HG02610 (cell line): ENCODE results near the gene EGFLAM.

ENCODE experiments used
- ATAC-seq: cut with Tn5 transposase; IDR thresholded peaks from one replicate; pipeline ENCODE4 v1.9.1; 2021; ENCODE audit warnings: mild to moderate bottlenecking, moderate library complexity; ENCODE audit not compliant: unreplicated experiment

EGFLAM gene

GRCh38 chr5:38445374-38446028 is 187.1 kb downstream of the EGFLAM start:
- ATAC-seq = no peak

GRCh38 chr5:38446029-38446522 is 187.7 kb downstream of the EGFLAM start:
- ATAC-seq = no peak

DNA sequence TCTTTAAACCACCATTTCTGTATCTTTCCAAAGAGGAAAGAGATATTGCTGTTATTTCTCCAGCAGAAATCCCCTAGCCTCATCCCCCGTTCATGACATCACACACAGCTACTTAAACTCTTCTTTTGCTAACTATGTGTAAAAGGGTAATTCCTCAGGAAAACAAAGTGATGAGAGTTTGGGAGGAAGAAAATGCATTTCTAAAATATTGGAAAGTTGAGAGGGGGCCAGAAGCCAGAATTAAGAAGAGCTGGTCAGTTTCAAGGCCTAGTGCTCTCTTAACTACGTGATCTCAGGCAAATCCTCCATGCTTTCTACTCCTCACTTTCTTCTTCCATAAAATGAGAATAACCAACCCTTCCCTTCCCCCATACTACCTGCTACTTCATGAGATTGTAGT is 188.7 kb downstream of the EGFLAM start:
- ATAC-seq = no peak

DNA sequence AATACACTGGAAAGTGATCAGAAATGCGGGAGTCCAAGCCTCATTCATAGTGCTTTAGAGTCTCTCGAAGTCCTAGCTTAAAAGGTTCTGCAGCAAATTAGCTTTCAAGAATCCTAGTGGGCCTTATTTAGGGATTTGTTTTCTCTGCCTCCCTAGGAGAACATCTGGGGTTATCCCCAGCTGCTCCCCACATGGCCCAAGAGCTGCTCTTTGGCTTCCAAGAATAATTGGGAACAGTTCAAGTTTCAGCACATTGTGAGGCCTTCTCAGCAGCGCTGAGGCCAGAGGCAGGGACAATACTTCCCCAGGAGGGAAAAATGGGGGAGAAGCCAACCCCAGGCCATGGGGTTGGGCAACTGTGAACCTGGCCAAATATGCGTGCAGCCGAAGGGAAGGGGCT is 189.4 kb downstream of the EGFLAM start:
- no peak for ATAC-seq

DNA sequence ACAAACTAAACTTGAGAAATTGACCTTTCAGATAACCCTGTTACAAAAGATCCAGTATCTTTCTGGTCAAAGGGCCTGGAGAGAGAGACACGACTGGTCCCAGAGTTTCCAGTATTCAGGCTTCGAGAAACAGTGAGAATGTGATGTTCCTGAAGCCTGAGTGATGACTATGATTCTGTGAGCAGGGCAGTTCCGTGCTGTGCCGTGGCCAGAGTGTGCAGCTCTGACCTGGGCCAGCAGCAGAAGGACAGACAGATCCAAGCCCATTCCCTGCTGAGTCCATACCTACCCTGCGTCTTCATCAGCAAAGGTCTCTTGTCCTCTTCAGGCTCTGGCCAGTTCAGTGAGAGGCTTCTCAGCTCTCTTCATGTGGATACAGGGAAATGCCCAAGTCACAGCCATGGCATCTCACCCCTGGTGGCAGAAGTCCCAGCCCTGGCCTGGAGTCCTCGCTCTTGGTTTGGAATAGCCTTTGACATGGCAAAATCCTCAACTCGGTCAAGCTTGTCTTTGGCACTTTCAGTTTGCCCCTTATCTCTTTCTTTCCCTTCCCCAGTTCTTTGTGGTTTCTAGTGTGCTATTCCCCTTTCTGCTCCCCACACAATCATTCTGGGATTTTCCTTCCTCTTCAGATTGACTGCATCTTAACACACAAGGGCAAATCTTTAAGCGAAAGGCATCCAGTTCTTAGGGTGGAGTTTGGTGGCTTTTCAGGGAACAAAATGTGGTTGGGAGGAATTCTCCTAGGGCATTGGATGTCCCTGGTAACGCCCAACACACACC is 190.4 kb downstream of the EGFLAM start:
- ATAC-seq = no peak

DNA sequence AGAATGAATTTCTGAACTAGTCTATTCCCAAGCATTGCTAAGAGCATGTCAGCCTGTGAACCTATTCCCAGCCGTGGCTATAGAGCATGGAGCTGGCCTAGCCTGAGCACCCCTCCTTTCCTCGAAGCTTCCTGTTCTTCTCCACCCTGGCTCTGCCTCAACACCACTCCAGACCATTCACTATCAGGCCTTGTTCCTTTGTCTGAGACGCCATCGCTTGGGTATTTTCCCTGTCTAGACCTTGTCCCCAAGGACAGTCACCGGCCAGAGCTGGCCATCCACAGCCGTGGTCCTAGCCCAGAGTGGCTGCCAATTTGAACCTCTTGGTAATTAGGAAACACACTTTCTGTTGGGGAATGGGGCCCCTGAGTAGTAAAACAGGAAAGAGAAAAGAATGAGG is 192.3 kb downstream of the EGFLAM start:
- ATAC-seq = no peak

DNA sequence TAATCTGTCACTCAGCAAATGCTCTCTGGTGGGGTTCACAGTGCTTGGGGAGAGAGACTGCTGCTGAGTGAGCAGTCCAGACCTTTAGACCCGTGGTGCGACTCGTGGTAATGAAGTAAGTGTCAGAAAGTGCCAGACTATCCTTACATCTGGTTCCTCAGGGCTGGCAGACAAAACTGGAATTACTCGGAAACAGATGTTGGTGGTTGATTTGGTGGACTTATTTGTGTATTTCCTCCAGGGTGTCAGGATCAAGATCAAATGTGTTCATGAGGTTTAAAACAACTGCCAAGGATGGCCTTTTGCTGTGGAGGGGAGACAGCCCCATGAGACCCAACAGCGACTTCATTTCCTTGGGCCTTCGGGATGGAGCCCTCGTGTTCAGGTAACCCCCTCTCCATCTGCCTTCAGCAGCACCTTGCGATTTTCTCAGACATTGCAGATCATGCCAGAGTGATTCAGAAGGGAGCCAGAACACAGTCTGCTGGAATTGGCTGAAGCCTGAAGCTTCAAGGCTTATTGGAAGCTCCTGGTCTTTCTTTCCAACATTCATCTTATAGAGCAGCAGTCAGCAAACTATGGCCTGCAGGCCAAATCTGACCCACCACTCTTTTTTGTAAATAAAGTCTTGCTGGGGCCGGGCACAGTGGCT is 192.8 kb downstream of the EGFLAM start:
- no peak for ATAC-seq

DNA sequence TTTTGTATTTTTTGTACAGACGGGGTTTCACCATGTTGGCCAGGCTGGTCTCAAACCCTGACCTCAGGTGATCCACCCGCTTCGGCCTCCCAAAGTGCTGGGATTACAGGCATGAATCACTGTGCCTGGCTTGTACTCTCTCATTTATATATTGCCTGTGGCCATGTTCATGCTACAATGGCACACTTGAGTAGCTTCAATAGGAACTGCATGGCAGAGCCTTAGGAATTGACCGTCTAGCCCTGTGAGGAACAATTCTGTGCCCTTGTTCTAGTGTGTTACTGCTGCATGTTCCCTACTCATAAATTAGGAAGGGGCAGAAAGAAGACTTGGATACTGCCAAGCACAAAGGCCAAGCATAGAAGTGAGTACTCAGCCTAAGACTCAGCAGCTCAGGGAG is 193.8 kb downstream of the EGFLAM start:
- ATAC-seq = no peak

- ATAC-seq = peak; percentile 99
These were observed 195.1 kb downstream of the EGFLAM start for GRCh38 chr5:38453506-38453905.

DNA sequence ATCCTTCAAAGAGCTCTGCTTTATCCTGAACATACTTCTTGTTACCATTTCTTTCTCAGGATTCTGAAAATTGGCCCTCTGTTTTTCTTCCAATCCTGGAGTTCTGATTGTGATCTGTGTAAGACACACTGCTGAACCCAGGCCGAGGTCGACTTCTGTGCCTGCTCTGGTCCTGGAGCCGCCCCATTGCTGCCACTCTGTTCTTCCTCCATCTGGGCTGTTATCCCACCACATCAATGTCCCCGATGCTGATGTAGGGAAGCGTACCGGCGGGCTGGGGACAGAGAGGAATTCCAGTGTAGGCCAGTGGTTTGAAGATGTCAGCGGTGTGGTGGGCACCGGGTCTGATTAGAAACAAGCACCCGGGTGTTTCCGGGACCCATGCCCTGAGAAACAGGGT is 195.6 kb downstream of the EGFLAM start:
- peak; percentile 5 for ATAC-seq

DNA sequence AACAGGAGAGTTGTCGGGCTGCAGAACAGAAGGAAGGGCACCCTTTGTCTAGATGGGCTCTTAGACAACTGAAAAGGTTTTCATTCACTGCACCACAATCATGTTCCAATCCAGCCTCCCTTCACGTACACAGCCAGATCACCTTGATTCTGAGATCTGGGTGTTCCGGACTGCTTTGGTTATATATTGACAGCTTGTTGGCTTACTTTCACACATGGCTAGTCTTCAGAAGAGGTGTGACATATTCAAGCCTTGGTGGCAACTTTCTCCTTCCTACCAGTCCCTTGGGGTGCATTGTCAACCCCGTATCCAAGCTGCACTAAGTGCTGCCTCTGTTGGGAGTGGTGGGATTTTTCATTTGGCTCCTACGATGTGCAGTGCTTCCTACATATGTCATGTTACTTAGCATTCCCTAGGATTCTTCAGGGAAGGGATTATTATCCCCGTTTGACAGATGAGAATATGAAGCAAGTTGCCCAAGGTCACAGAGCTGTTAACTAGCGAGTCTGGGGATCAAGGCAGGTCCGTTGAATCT is 197.5 kb downstream of the EGFLAM start:
- ATAC-seq = no peak

DNA sequence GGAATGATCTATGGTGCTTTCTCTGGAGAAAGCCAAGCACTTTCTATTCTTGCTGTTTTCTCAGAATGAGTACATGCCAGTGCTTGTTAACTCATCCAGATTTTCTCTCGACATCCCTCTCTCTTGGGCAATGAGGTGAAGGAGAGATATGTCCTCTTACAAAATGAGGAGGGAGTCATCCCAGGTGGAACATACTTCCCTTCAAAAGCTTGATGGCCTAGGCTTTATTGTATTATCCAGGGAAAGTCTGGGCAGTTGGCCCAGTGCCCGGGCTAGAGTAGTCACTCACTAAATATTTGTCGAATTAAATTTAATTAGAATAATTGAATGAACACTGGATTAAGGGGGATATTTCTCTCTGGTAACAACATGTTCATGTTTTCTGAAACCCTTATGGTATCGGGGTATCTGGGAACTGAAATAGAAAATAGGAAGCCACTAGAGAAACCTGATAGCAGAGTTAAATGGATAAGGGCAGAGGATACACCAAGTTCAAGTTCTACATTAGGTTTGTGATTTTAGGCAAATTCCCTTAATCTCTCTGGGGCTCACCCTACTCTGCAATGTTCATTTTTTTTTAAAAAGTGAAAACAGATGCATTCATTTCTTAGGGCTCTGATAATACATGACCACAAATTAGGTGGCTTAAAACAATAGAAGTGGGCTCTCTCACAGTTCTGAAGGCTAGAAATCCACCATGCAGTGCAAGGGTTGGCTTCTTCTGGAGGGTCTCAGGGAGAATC is 198.5 kb downstream of the EGFLAM start:
- no peak for ATAC-seq

DNA sequence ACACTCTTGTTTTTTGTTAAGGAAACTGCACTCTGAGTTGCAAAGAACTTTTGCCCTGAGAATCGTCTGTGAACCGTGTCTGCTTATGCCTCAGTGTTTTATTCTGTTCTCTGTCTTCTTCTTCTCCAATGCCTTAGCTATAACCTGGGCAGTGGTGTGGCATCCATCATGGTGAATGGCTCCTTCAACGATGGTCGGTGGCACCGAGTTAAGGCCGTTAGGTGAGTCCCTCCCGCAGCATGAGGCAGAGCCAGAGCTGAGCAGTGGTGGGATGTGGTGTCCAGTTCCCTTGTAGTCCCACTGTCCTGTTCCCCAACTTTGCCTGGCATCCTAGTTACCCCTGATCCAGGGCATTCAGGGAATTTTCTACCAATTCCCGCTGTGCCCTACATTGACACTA is 199.8 kb downstream of the EGFLAM start:
- no peak for ATAC-seq

- ATAC-seq = no peak
These were observed 204.7 kb downstream of the EGFLAM start for GRCh38 chr5:38462976-38463633.

GRCh38 chr5:38463634-38464521 is 205.5 kb downstream of the EGFLAM start:
- no peak for ATAC-seq

DNA sequence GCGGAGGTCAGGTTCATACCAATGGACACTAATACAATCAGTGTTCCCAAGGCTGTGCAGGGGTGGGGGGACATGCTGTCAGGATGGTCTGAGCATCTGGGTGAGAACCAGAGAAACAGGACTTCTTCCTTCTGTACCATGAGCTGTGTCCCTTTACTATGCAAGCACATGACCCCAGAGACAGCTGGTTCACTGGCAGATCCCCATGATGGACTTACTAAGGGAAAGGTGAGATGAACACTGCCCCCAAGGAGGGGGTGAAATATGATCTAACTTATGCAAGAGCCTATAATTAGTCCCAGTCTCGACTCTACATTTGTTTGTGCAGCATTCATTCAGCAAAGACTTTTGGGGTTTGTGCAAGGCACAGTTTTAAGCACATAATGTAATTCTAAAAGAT is 206.7 kb downstream of the EGFLAM start:
- ATAC-seq = no peak

DNA sequence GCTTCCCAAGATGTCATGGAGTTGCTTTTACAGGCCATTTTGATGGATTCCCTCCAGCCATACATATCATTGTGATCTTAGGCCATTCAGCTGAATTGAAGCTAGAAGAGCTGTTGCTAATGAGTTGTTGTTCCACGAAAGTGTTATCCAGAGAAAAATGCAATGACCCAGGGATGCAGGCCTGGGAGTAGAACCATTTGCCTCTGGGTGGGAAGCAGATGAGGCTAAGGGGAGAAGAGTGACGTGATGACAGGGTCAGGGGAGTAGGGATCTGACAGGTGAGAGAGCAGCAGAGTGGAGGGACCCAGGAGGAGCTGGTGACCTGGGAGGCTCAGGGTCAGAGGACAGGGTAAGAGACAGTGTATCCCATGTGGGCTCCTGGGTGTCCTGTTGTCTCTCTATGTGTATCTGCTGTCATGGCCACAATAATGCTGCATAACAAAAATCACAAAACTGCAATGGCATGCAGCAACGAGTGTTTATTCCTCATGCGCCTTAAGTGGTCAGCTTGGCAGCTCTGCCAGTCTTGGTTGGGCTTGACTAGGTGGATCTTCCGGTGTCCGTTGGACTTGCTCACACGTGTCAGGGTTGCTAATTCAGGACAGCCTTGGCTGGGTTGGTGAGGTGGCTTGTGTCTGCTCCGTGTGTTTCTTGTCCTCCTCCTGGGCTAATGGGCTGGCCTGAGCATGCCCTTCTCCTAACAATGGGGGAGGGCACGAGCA is 207.5 kb downstream of the EGFLAM start:
- ATAC-seq = no peak

DNA sequence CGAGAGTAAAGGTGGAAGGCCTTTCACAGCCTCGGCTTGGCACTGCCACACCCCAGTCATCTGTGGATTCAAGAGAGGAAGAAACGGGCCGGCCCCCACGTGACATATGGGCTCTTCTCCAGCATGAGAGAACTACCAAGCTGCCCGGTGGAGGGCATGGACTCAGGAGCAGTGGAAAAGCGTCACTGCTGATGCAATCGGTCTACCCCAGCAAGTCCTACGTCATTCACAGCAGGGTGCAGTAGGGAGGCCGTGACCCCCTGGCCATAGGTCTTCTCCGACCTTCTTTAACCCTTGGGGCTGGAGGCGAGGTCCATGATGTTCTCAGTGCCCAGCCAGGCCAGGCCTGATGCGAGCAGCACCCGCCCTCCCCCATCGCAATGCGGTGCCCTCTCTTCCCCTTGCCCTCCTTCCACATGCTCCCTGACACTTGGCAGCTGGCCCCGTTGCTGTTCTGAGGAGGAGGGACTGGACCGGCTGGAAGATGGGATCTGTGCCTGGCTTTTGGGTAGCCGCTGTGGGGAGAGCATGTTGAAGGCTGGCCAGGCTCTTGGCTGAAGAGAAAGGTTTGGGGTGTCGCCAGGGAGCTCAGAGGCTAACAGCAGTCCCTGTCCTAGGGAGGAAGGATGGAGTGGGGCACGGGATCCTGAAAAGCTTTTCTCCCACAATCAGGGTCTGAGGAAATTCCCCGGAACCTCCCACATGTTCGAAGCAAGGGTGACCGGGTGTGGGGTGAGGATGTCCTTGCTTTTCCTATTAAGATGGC is 208.2 kb downstream of the EGFLAM start:
- no peak for ATAC-seq
